ENCODE measurements around the gene CA5A.
"Not testable (repeated sequence)": the region's sequence is repeated elsewhere in the genome, so short reads cannot be mapped to it uniquely, and the experiment has no call there.

CA5A gene

DNA sequence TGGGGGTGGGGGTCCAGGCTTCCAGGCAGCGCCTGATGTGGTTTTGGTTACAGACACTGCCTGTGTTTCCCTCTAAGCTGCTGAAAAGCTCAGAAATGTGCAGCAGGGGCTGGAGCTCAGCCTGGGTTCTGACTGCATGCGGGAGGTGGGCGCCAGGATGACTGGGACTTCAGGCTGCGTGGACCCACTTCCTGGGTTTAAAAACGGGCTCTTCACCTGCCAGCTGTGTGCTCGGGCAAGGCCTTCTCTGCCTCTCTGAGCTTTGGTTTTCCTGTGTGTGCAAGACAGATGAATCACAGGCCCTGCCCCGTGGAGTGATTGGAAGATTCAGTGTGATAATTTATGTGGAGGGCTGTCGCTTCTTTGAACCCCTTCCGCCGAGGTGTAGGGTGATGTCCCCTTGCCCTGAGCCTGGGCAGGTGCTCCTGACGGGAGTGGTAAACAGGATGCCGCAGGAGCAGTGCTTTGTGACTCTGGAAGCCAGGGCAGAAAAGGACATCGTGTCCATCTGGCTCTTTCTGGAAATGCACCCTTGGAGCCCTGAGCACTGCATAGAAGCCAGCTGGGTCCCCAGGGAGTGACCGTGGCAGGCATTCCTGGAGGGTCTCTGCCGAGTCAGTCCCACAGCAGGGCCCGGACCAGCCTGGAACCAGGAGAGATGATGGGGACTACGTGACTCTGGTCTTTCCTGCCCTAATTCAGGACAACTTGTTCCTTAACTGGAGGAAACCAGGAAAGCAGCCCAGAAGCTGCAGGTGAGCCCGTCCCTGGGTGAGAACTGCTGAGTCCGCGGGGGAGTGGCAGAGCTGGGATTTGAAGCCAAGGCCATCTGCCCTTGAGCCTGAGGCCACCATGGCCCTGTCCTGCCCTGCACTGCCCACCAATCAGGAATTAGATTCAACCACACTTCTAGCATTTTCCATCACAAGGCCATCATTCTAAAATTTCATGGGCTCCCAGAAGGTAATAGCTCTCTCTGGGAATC is 38.5 kb downstream of the CA5A start:
- DNase-seq (ENCODE audit: low read depth in 2 of 3, low spot score in 1 of 3) = peak; percentile 24 to 56 (median 41)

DNA sequence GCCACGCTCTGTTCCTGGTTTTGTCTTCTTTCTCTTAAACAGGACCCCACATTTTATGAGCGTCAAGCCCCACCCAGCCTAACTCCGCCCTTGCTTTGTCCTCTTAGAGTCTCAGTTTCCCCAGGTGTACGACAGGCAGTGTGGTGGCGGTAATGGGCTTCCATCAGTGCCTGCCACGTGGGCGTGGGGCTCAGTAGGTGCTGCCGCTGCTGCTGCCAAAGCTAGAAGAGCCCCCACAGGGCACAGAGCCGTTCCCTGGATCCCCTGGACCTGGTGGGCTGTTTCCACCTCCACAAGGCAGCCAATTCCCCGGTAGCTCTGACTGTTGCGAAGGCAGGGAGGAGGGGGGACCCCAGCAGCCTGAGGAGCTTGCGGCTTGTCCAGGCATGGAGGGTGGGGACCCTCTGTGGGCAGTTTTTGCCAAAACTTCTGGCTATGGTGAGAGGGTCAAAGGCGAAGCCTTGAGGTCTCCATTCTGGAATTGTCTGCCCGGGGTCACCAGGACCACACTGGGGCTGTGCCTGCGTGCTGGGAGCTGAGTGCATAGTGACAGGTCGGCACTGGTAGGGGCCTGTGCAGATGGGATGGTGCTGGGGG is 39.3 kb downstream of the CA5A start:
- not testable (repeated sequence) for DNase-seq (ENCODE audit: low read depth in 2 of 3, low spot score in 1 of 3)

GRCh38 chr16:87896176-87896890 is 40.0 kb downstream of the CA5A start:
- DNase-seq (ENCODE audit: low read depth in 2 of 3, low spot score in 1 of 3) = not testable (repeated sequence)

- DNase-seq (ENCODE audit: low read depth in 2 of 3, low spot score in 1 of 3) = peak; percentile 75 to 92 (median 76)
These were observed 40.6 kb downstream of the CA5A start for GRCh38 chr16:87895641-87896141.

GRCh38 chr16:87894005-87894404 is 42.3 kb downstream of the CA5A start:
- DNase-seq (ENCODE audit: low read depth in 2 of 3, low spot score in 1 of 3) = not testable (repeated sequence)

DNA sequence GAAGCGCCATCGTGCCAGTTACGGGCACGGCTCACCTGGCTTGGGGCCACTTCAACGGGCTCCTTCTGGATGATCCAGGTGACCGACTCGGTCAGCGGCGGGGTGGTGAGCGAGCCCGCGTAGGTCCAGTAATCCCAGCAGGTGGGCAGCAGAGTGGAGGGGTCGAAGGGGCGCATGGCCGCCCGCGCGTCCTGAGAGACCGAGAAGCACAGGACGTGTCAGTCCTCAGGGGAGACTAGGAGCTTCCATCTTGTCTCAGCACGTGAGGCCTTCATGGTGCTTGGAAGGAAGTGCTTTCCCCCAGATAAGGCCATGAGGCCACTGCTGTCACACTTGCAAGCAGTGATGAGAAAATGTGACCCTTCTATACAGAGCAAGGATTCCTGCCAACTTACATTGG is 44.6 kb downstream of the CA5A start:
- no peak for DNase-seq (ENCODE audit: low read depth in 2 of 3, low spot score in 1 of 3)

DNA sequence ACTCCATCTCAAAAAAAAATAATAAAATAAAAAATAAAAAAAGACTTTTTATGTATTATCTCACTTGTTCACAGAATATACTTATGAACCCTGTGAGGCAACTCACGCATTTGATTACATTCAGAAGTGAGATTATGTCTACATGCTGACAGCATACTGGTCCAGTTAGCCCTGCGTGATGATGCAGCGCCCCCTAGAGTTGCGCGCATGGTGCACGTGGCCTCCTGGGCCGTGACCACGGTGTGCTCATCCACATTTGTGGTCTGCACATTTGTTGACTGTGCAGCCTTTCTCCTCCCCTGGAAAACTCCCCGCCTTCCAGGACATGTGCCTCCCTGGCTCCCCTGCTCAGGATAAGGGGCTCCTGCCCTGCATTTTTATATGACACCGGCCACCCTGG is 46.6 kb downstream of the CA5A start:
- peak in 1 of 3 donors; percentile 48 for DNase-seq (ENCODE audit: low read depth in 2 of 3, low spot score in 1 of 3)

GRCh38 chr16:87888346-87888745 is 48.0 kb downstream of the CA5A start:
- not testable (repeated sequence) for DNase-seq (ENCODE audit: low read depth in 2 of 3, low spot score in 1 of 3)

- DNase-seq (ENCODE audit: low read depth in 2 of 3, low spot score in 1 of 3) = not testable (repeated sequence)
These were observed 48.4 kb downstream of the CA5A start for GRCh38 chr16:87887931-87888330.

DNA sequence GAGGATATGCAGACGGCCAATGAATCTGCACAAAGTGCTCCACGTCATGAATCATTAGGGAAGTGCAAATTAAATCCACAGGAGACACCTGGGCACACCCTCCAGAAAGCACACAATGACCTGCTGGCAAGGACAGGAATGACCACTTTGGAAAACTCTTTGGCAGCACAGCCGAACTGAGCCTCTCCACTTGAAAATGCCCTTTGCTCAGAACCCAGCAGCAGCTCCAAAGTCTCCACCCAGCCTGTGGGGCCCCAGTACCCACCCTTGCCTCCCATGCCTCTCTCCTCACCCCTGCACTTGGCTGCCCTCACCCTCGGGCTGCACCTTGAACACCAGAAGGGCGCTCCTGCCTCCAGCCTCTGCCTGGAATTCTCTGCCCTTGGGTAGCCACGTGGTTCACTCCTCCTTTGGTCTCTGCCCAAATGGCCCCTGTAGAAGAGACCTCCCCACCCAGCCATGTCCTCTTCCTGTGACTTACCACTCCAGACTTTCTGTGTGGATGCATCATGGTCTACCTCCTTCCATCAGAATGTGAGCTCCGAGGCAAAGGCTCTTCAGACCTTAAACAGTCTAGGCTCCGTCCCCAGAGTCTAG is 50.9 kb downstream of the CA5A start:
- not testable (repeated sequence) for DNase-seq (ENCODE audit: low read depth in 2 of 3, low spot score in 1 of 3)

GRCh38 chr16:87882436-87883019 is 53.8 kb downstream of the CA5A start:
- DNase-seq (ENCODE audit: low read depth in 2 of 3, low spot score in 1 of 3) = no peak

- no peak for DNase-seq (ENCODE audit: low read depth in 2 of 3, low spot score in 1 of 3)
These were observed 54.8 kb downstream of the CA5A start for GRCh38 chr16:87881324-87882200.

DNA sequence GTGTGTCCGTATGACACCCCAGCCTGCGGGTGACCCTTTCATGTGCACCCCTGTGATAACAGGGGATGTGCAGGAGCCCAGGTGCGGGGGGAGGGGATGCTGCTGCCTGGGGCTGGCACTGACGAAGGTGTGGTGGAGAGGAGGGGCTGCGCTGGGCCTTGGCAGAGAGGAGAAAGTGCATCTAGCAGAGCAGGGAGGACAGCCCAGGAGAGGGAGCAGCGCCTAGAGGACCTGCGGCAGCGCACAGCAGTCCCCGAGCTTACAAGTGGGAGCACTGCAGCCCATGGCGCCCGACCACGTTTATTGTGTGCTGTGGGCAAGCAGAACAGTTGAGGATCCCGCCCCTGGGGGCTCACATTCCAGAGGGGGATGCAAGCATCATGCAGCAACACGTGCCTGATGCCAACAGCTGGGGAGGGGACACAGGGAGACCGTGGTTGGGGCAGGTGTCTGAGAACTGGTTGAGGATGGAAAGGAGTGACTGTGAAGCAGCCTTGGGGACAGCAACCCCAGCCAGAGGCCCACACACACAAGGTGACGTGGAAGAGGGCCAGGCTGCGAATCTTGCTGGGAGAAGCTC is 56.1 kb downstream of the CA5A start:
- DNase-seq (ENCODE audit: low read depth in 2 of 3, low spot score in 1 of 3) = no peak

DNA sequence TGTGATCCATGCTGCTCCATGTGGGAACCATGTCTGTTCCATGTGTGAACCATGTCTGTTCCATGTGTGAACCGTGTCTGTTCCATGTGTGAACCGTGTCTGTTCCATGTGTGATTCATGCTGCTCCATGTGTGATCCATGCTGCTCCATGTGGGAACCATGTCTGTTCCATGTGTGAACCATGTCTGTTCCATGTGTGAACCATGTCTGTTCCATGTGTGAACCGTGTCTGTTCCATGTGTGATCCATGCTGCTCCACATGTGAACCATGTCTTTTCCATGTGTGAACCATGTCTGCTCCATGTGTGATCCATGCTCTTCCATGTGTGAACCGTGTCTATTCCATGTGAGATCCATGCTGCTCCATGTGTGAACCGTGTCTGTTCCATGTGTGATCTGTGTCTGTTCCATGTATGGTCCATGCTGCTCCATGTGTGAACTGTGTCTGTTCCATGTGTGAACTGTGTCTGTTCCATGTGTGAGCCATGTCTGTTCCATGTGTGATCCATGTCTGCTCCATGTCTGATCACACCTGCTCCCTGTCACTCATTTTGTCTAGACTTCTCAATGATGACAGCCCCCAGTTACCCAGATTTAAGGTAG is 56.8 kb downstream of the CA5A start:
- DNase-seq (ENCODE audit: low read depth in 2 of 3, low spot score in 1 of 3) = not testable (repeated sequence)

- DNase-seq (ENCODE audit: low read depth in 2 of 3, low spot score in 1 of 3) = no peak
These were observed 57.6 kb downstream of the CA5A start for GRCh38 chr16:87878704-87879103.

GRCh38 chr16:87877942-87878507 is 58.3 kb downstream of the CA5A start:
- peak in 1 of 3 donors; percentile 43 for DNase-seq (ENCODE audit: low read depth in 2 of 3, low spot score in 1 of 3)

- DNase-seq (ENCODE audit: low read depth in 2 of 3, low spot score in 1 of 3) = peak; percentile 70 to 83 (median 78)
These were observed 61.5 kb downstream of the CA5A start for GRCh38 chr16:87874639-87875427.

All from stimulated activated CD4-positive, alpha-beta T cell treated with anti-CD3 and anti-CD28 coated beads, Interleukin-12 subunit alpha, Interleukin-12 subunit beta, amount 100 ng/mL, for 48 hours (primary cell).